HepG2 (cell line): Measurements from ENCODE around the gene SLC16A3. TPM values are rescaled to one million over a fixed set of nuclear protein-coding genes. Genes with fewer than 3 reads are reported as not detected.

Experiments used
- ETS1 ChIP-seq: sonication (generic); formaldehyde crosslinking; IDR thresholded peaks from 2 replicates; pipeline ENCODE4 v1.4.0; 2020; ENCODE audit warnings: missing genetic modification reagents
- IKZF5 ChIP-seq: IDR thresholded peaks from 2 replicates; pipeline ENCODE4 v1.6.1; 2018; ENCODE audit warnings: missing genetic modification reagents, mild to moderate bottlenecking, missing compliant biosample characterization
- ISX ChIP-seq: sonication (generic); formaldehyde crosslinking; conservative IDR thresholded peaks from 2 replicates; pipeline ENCODE4 v1.5.0; 2020; ENCODE audit warnings: missing genetic modification reagents
- KLF15 ChIP-seq: sonication (generic); formaldehyde crosslinking; IDR thresholded peaks from 2 replicates; pipeline ENCODE4 v1.8.1; 2023; ENCODE audit warnings: borderline replicate concordance, mild to moderate bottlenecking, inconsistent platforms, missing genetic modification reagents, mixed read lengths
- MYC ChIP-seq: sonication (generic); formaldehyde crosslinking; IDR thresholded peaks from 2 replicates; pipeline ENCODE4 v1.9.0; 2021; ENCODE audit warnings: missing genetic modification reagents, borderline replicate concordance
- NFE2L2 ChIP-seq: fragments of 150-350 bp; IDR thresholded peaks from 2 replicates; pipeline ENCODE4 v1.6.1; 2014; ENCODE audit warnings: low read length
- NFRKB ChIP-seq: fragments of 450-650 bp; IDR thresholded peaks from 2 replicates; pipeline ENCODE4 v1.6.1; 2017
- SNAPC2 ChIP-seq: sonication (generic); formaldehyde crosslinking; IDR thresholded peaks from 2 replicates; pipeline ENCODE4 v1.8.1; 2022; ENCODE audit warnings: mild to moderate bottlenecking, missing genetic modification reagents
- SP5 ChIP-seq: IDR thresholded peaks from 2 replicates; pipeline ENCODE4 v1.6.1; 2016; ENCODE audit warnings: low read depth, borderline replicate concordance
- SRSF9 ChIP-seq: fragments of 200-400 bp; formaldehyde crosslinking; IDR thresholded peaks from 2 replicates; pipeline ENCODE4 v1.6.1; 2018; ENCODE audit warnings: borderline replicate concordance, mild to moderate bottlenecking, low read depth, low read length; ENCODE audit not compliant: insufficient read depth, poor library complexity, severe bottlenecking
- STAT5B ChIP-seq: sonication (generic); formaldehyde crosslinking; IDR thresholded peaks from 2 replicates; pipeline ENCODE4 v1.4.0; 2020; ENCODE audit warnings: missing genetic modification reagents
- TAF1 ChIP-seq: sonication (generic); formaldehyde crosslinking; IDR thresholded peaks from 2 replicates; pipeline ENCODE4 v1.4.0; 2020; ENCODE audit warnings: missing genetic modification reagents
- ZBTB34 ChIP-seq: sonication (generic); formaldehyde crosslinking; IDR thresholded peaks from 2 replicates; pipeline ENCODE4 v1.8.0; 2022; ENCODE audit warnings: mild to moderate bottlenecking, missing genetic modification reagents
- ZC3H13 ChIP-seq: sonication (generic); formaldehyde crosslinking; IDR thresholded peaks from 2 replicates; pipeline ENCODE4 v1.8.1; 2023; ENCODE audit warnings: mild to moderate bottlenecking, missing genetic modification reagents, moderate library complexity
- ZMYM3 ChIP-seq: sonication (generic); formaldehyde crosslinking; IDR thresholded peaks from 2 replicates; pipeline ENCODE4 v1.5.1; 2020; ENCODE audit warnings: mild to moderate bottlenecking, missing genetic modification reagents
- ZNF235 ChIP-seq: sonication (generic); formaldehyde crosslinking; IDR thresholded peaks from 2 replicates; pipeline ENCODE4 v1.8.1; 2023; ENCODE audit warnings: mild to moderate bottlenecking, missing genetic modification reagents, borderline replicate concordance
- ZNF276 ChIP-seq: sonication (generic); formaldehyde crosslinking; IDR thresholded peaks from 2 replicates; pipeline ENCODE4 v1.4.0; 2020; ENCODE audit warnings: mild to moderate bottlenecking, low read depth, missing genetic modification reagents
- ZNF572 ChIP-seq: sonication (generic); formaldehyde crosslinking; IDR thresholded peaks from 2 replicates; pipeline ENCODE4 v1.5.1; 2020; ENCODE audit warnings: mild to moderate bottlenecking, missing genetic modification reagents
- ZNF574 ChIP-seq: sonication (generic); formaldehyde crosslinking; IDR thresholded peaks from 2 replicates; pipeline ENCODE4 v1.4.0; 2020; ENCODE audit warnings: missing genetic modification reagents
- polyA plus RNA-seq, 8 experiments: library from polyadenylated mRNA; depleted of rRNA in 3 of 8; stranded (reverse) in 7 of 8; unstranded in 1 of 8; fragments of >200 nt; fragmentation: Illumina TruSeq in 4 of 8; extraction: Trizol in 4 of 8; gene quantifications; 2 replicates each; pipeline versions ENCODE4 v1.2.1 to v1.2.3, GENCODE V29; 2011 to 2016; ENCODE audit warnings: low read depth in 4 of 8, missing spikeins in 1 of 8, mixed read lengths in 1 of 8; ENCODE audit not compliant: insufficient read depth in 1 of 8
- total RNA-seq, 5 experiments: library from RNA; depleted of rRNA; stranded (reverse); fragments of >200 nt; fragmentation: Illumina TruSeq; extraction: Trizol; gene quantifications; 2 replicates each; pipeline ENCODE4 v1.2.3, GENCODE V29; 2016; ENCODE audit warnings: low read depth in 1 of 5

The SLC16A3 gene
- total and polyA plus RNA-seq, 2 of the 13 experiments (the other 11 are each of a cell fraction or from before 2014, with no cell fraction given) = 242 to 349 TPM

- TF ChIP-seq SP5 (no peak), ISX (CRISPR knock-in tag) (no peak; the same call in 1 of the 2 replicates), KLF15 (CRISPR knock-in tag) (no peak), TAF1 (CRISPR knock-in tag) (no peak), SRSF9 (no peak), ZC3H13 (CRISPR knock-in tag) (peak; percentile 79; the same call in 1 of the 2 replicates), NFRKB (no peak), ZNF276 (CRISPR knock-in tag) (no peak), SNAPC2 (CRISPR knock-in tag) (no peak), ZNF572 (CRISPR knock-in tag) (no peak; the same call in 1 of the 2 replicates), ZMYM3 (CRISPR knock-in tag) (no peak), ETS1 (CRISPR knock-in tag) (0 out of 2 replicates have a peak, but pooled peaks have one; percentile 31), ZNF235 (CRISPR knock-in tag) (peak; percentile 13; the same call in 1 of the 2 replicates), MYC (no peak), NFE2L2 (no peak), STAT5B (CRISPR knock-in tag) (0 out of 2 replicates have a peak, but pooled peaks have one; percentile 11), IKZF5 (CRISPR knock-in tag) (peak; percentile 73; the same call in 1 of the 2 replicates), ZNF574 (CRISPR knock-in tag) (no peak), ZBTB34 (CRISPR knock-in tag) (no peak)
Observed at GRCh38 chr17:82241926-82242697, 13.3 kb downstream of the SLC16A3 start (continued).
